CD4-positive, alpha-beta T cell treated with Interferon gamma for 1 hour (primary cell): ENCODE data around the gene FAM110D.

ENCODE experiments used
- DNase-seq: peaks from one replicate; pipeline ENCODE4 v3.0.0-alpha.2; 2020

Gene FAM110D

DNA sequence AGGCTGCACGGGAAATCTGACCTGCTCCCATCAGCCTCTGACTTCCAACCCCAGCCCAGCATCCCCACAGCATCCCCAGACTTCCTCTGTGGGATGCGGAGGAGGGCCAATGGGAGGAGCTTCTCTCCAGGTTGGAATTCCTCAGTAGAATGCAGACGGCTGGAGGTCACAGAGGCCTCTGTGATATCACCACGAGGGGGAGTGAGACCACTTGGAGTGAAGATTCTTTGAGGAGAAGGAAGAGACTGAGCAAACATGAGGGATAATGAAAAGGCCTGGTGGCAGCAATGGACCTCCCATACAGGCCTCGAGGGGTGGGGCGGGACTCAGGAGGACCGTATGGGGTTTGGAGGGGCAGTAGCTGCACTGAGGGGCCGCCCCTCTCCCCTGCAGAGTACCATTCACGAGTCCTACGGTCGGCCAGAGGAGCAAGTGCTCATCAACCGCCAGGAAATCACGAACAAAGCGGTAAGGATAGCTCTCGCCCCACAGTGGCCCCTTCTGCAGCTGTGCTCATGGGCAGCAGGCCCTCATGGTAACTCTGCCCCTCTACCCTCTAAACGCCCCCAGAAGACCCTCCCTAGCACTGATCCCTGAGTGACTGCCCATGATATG, 31.6 kb downstream of the FAM110D start, which contains the start of gene CATSPER4:
TSS of gene CATSPER4 (plus strand) at position 230 of the 615 bp plus-strand sequence. CDS start at position 256, 26 bp downstream.
- no peak for DNase-seq

DNA sequence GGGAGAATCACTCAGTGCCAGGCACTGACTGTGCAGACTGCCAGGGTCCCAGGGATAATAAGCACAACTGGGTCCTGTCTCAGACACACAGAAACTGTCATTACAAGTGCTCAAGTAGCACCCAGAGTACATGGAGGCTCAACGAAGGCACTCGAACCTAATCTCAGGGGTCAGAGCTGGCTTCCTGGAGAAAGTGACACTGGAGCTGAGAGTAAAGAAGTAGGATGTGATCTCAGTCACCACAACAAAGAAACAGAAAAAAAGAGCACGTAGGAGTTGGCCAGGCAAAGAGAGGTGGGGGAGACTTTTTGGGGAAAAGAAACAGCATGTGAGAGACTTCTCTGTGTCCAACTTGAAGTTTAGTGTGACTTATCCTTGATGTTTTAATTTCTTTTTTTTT, 32.9 kb downstream of the FAM110D start:
- DNase-seq, result no peak

DNA sequence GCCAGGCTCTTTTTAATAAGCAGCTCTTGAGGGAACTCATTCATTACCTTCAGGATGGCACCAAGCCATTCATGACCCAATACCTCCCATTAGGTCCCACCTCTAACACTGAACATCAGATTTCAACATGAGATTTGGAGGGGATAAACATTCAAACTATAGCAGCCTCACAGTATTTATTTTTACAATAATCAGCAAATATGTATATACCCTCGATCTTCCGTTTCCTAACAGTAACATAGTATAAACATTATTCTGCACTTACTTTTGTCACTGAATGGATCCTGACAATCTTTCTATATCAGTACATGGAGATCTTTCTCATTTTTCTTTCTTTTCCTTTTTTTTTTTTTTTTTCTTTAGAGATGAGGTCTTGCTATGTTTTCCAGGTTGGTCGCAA, 36.9 kb downstream of the FAM110D start:
- DNase-seq, result no peak

DNA sequence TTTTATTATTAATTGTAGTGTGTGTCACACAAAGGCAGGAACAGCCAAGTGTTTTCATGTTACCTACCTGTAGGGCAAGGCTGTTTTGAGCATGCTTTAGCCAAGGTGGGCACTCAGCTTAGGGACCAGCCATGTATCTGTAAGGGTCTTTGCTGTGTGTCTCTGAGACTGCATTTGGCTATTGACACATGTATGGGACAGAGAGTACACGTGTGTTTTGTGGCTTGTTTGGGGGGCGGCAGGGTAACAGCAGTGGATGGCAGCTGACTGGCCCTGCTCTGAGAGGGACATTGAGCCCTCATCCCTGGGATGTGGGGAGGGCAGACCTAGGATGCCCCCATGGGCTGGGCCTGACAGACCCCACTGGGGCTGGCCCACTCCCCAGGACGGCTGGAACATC, 38.4 kb downstream of the FAM110D start:
- no peak for DNase-seq

DNA sequence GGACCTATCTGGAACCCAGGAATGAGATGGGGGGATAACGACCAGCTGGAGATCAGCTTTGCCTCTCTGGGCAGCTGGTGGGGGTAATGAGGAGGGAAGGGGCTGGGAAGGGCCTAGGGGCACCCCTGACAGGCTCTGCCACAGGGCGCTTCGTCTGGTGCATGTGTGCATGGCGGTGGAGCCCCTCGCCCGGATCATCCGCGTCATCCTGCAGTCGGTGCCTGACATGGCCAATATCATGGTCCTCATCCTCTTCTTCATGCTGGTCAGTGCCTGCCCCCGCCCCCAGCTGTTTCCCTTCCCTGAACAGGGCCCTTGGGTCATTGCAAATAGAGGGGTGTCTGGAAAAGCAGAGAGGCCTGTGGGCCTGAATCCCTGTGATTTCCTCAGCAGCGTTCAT, 38.9 kb downstream of the FAM110D start:
- no peak for DNase-seq

DNA sequence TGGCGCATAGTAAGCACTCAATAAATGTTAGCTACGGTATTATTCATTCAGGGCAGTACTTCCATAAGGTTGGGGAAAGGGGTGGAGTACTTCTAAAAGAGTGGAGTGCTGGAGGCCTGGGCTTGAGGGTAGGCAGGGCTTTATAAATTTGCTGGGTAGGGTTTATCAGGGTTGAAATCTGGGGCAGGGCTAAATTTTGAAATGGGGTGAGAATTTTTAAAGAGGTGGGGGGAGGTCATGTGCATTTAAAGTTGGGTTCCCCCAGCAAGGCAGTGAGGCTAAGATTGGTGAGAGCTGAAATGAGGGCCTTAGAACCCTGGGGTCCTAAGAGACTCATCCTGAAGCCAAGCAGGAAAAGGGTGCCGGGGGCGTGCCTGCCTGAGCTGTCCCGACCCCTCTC, 41.5 kb downstream of the FAM110D start:
- DNase-seq, result no peak

DNA sequence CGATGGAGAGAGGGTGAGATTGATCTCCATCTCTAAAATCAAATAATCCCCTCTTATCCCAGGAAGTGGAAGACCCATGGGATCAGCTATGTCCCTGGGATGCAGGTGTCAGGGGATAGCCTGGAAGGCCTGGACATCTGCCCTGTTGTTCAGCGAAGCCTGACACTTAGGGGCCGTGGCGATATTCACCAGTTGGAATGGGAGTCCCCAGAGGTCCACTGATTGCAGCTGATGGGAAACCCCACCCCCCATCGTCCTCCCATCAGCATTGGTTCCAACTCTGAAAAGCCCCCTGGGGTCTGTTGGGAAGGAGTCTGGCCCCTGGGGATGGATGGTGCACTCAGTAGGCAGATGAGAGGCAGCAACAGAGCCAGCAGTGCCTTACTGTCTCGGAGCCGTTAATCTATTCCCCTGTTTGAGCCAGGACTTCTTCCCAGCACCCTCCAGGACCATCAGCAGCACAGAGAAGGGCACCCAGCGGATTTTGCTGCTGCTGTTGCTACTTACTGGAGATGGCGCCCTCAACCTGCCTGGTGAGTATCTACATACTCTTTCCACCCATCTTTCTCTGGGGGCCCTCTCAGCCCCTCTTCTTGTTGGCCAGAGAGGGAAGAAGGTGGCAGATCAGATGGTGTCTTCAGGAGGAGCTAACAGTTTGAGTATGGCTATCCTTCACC, 44.9 kb downstream of the FAM110D start:
- DNase-seq, result no peak

DNA sequence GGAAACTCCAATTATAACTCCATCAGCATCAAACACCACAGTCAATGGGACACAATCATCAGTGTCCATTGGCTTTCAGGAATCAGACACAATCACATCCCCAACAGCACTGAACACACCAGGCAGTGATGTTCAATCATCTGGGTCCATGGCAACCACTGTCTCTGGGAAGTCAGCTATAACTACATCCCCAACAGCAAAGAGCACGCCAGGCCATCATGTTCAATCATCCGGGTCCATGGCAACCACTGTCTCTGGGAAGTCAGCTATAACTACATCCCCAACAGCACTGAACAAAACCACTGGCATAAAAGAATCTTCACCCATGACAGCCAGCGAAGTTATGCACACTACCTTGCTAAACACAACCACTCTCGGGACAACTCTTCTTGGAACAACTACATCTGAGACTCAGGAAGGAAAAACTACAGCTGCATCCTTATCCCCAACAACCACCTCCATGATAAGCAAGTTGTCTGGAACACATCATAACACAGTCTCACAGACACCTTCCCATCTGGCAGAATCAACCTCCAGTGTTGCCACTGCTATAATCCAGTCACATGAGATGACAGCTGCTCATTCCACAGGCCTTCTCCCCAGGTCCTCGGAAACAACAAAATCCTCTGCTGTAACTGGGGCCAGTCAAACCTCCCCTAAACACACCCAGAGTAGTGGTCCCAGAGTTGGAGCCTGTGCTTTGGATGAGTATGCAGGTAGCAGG, 51.4 kb downstream of the FAM110D start:
- DNase-seq, result no peak

DNA sequence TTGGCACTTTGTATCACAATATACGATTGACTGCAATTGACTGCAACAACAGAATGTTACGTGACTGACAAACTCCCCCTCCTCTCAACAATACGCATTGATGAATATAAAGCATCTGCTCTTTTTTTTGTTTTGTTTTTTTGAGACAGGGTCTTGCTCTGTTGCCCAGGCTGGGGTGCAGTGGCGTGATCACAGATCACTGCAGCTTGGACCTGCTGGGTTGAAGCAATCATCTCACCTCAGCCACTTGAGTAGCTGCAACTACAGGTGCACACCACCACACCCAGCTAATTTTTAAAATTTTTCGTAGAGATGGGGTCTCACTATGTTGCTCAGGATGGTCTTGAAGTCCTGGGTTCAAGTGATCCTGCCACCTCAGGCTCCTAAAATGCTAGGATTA, 53.8 kb downstream of the FAM110D start:
- no peak for DNase-seq

DNA sequence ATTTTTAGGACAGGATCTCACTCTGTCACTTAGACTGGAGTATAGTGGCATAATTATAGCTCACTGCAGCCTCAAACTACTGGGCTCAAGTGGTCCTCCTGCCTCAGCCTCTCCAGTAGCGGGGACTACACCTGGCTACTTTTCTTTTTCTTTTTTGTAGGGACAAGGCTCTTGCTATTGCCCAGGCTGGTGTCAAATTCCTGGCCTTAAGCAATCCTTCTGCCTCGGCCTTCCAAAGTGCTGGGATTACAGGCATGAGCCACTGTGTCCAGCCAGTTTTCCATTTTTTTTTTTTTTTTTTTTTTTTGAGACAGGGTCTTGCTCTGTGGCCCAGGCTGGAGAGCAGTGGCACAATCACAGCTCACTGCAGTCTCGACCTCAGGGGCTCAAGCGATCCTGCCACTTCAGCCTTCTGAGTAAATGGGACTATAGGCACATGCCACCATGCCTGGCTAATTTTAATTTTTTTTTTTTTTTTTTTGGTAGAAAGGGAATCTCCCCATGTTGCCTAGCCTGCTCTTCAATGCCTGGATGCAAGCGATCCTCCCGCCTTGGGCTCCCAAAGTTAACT, 54.5 kb downstream of the FAM110D start:
- DNase-seq, result no peak
